ENCODE data around the gene ATG4B.

ATG4B gene

DNA sequence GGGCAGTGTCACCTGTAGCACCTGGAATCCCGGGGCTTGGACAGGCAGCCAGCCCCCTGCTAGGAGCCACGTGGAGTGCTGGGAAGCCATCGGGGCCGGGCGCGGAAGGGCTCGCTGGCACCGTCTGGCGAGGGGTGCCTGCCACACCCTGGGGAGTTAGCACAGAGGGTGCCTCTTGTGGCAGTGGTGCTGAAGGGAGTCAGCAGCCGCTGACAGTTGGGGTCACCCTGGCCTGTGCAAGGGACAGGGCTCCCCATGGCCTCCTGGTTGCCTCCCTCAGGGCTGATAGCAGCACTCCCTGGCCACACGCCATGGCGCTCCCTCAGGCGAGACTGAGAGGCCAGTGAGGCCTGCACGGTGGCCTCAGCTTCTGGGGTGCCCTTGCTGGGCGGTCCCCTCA, 83.1 kb downstream of the ATG4B start:
- Histone ChIP-seq H3K4me3 (no peak overlapping the region), H3K27ac (no peak overlapping the region)

DNA sequence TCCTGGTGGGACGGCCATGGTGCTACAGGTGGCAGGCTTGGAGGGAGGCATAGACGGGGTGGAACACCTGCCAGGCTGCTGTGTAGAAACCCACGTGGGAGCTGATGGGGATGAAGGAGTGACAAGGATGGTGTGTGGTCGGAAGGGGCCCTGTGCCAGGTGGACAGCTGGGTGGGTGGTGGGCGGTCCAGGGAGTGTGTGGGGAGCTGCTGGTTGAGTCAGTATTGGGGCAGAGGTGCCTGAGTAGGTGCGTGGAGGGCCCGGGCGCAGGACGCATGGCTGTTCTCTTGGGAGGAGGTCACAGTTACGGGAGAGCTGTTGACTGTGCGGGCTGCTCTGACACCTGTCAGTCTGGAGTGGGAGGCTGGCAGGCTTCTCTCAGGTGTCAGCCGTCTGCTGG, 84.4 kb downstream of the ATG4B start:
- no peak overlapping the region for H3K4me3 ChIP-seq
- H3K27ac ChIP-seq = no peak overlapping the region

DNA sequence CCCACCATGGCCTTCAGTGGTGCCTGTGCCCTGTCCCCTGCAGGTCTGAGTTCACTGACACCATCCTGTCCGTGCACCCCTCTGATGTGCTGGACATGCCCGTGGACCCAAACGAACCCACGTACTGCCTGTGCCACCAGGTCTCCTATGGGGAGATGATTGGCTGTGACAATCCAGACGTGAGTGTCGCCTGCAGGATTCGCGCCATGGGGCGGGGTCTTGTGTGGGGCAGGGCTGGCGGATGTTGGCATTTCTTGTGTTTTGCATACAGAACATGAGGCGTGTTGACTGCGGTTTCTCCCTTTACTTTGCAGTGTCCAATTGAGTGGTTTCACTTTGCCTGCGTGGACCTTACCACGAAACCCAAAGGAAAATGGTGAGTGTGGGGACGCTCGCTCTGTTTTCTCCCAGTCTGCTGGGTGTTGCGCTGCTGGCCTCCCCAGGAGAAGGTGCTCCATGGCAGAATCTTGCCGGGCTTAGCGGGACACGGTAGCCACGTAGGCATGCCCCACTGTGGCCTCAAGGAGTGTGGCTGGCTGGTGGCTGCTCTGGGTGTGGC, 85.5 kb downstream of the ATG4B start:
- no peak overlapping the region for H3K4me3 ChIP-seq
- no peak overlapping the region for H3K27ac ChIP-seq

Data from skin epidermis (tissue), 12 donors.